Peyer's patch (tissue), 4 donors: ENCODE results near the gene NLRP12.
"Not testable (repeated sequence)": the region's sequence is repeated elsewhere in the genome, so short reads cannot be mapped to it uniquely, and the experiment has no call there.

Experiments
- POLR2A ChIP-seq, 2 donors: fragments of 450-650 bp; IDR thresholded peaks; one replicate each; pipeline ENCODE4 v1.5.1; 2017; ENCODE audit warnings: antibody characterized with exemption in 2 of 2, mild to moderate bottlenecking in 2 of 2, moderate library complexity in 2 of 2
- TF ChIP-seq, protein P1 (sequence below), 6 experiments: fragments of 450-650 bp in 4 of 6; fragments of 200-600 bp in 2 of 6; sonication (generic) in 1 of 6; IDR thresholded peaks; one replicate each; pipeline ENCODE4 v1.5.1; 2017 to 2019; ENCODE audit warnings: antibody characterized with exemption in 6 of 6, mild to moderate bottlenecking in 3 of 6, moderate library complexity in 1 of 6

DNA sequence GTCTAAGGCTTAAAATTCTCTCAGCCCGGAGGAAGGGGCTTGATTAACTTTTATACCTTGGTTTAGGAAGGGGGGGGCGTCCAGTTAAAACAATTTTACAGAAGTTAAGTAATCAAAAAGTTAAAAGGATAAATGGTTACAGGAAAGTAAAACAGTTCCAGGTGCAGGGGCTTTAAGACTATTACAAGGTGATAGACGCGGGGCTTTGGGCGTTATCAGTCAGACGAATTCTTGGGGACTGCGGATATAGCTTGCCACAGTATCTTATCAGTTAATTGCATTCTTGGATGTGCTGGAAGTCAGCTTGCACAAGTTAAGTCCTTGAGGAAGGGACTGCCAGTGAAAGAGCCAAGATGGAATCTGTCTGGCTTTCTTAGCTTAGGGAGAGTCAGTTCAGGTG lies 49.6 kb downstream of the NLRP12 start:
- TF ChIP-seq, protein P1, sequence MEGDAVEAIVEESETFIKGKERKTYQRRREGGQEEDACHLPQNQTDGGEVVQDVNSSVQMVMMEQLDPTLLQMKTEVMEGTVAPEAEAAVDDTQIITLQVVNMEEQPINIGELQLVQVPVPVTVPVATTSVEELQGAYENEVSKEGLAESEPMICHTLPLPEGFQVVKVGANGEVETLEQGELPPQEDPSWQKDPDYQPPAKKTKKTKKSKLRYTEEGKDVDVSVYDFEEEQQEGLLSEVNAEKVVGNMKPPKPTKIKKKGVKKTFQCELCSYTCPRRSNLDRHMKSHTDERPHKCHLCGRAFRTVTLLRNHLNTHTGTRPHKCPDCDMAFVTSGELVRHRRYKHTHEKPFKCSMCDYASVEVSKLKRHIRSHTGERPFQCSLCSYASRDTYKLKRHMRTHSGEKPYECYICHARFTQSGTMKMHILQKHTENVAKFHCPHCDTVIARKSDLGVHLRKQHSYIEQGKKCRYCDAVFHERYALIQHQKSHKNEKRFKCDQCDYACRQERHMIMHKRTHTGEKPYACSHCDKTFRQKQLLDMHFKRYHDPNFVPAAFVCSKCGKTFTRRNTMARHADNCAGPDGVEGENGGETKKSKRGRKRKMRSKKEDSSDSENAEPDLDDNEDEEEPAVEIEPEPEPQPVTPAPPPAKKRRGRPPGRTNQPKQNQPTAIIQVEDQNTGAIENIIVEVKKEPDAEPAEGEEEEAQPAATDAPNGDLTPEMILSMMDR (IDR thresholded peaks at IDR 0.05): not testable (repeated sequence)
- not testable (repeated sequence) for TF ChIP-seq POLR2A (IDR thresholded peaks at IDR 0.05)
